GM18526 (cell line): ENCODE results near the gene HOXD4.

ENCODE experiments used
- POLR2A ChIP-seq: IDR thresholded peaks from 3 replicates; pipeline ENCODE4 v1.6.1; 2011; ENCODE audit not compliant: insufficient read length; ENCODE audit errors: extremely low read depth

Gene HOXD4

GRCh38 chr2:176161825-176162626 is 10.7 kb downstream of the HOXD4 start:
- no peak for TF ChIP-seq POLR2A

- TF ChIP-seq POLR2A, result no peak
Observed at GRCh38 chr2:176162911-176163671, 11.7 kb downstream of the HOXD4 start.

- TF ChIP-seq POLR2A, result no peak
Observed at GRCh38 chr2:176163672-176164056, 12.3 kb downstream of the HOXD4 start.

- no peak for TF ChIP-seq POLR2A
Observed at GRCh38 chr2:176164201-176164600, 12.9 kb downstream of the HOXD4 start.

GRCh38 chr2:176164611-176165369 is 13.4 kb downstream of the HOXD4 start:
- no peak for TF ChIP-seq POLR2A

- no peak for TF ChIP-seq POLR2A
Observed at GRCh38 chr2:176165370-176166050, 14.2 kb downstream of the HOXD4 start.

- no peak for TF ChIP-seq POLR2A
Observed at GRCh38 chr2:176166272-176166671, 14.9 kb downstream of the HOXD4 start.

GRCh38 chr2:176167398-176167797 is 16.0 kb downstream of the HOXD4 start:
- no peak for TF ChIP-seq POLR2A

GRCh38 chr2:176169181-176169580 is 17.8 kb downstream of the HOXD4 start:
- no peak for TF ChIP-seq POLR2A

GRCh38 chr2:176169711-176170110 is 18.4 kb downstream of the HOXD4 start:
- TF ChIP-seq POLR2A, result no peak

GRCh38 chr2:176170602-176171305 is 19.4 kb downstream of the HOXD4 start:
- TF ChIP-seq POLR2A, result no peak

- no peak for TF ChIP-seq POLR2A
Observed at GRCh38 chr2:176171351-176172006, 20.1 kb downstream of the HOXD4 start.

- TF ChIP-seq POLR2A, result no peak
Observed at GRCh38 chr2:176172007-176172894, 20.9 kb downstream of the HOXD4 start.
